Endodermal cell (in vitro differentiated cells): ENCODE data around the gene LSM6. TPM values are rescaled to one million over a fixed set of nuclear protein-coding genes. Genes with fewer than 3 reads are reported as not detected.

ENCODE experiments used
- DNase-seq: peaks from one replicate; pipeline ENCODE4 v3.0.0-alpha.2; 2017
- H3K27ac ChIP-seq: 2 replicates; pipeline ENCODE4 v1.5.1; 2013; ENCODE audit warnings: mild to moderate bottlenecking, low read depth, low read length, moderate library complexity
- H3K27me3 ChIP-seq: 2 replicates; pipeline ENCODE4 v1.6.1; 2013; ENCODE audit warnings: mild to moderate bottlenecking, low read length, moderate library complexity; ENCODE audit not compliant: insufficient read depth, control insufficient read depth, poor library complexity, severe bottlenecking
- H3K36me3 ChIP-seq: 2 replicates; pipeline ENCODE4 v1.7.0; 2013; ENCODE audit warnings: mild to moderate bottlenecking, low read length, moderate library complexity; ENCODE audit not compliant: control insufficient read depth, insufficient read depth
- H3K4me1 ChIP-seq: one replicate; pipeline ENCODE4 v1.7.0; 2013; ENCODE audit warnings: low read length; ENCODE audit not compliant: control insufficient read depth, insufficient read depth
- H3K4me3 ChIP-seq: 2 replicates; pipeline ENCODE4 v1.5.1; 2013; ENCODE audit warnings: mild to moderate bottlenecking, low read length, moderate library complexity
- H3K9ac ChIP-seq: 2 replicates; pipeline ENCODE4 v1.6.1; 2013; ENCODE audit warnings: mild to moderate bottlenecking, low read length, moderate library complexity; ENCODE audit not compliant: poor library complexity, severe bottlenecking; ENCODE audit errors: extremely low read depth
- H3K9me3 ChIP-seq: 2 replicates; pipeline ENCODE4 v1.6.1; 2013; ENCODE audit warnings: mild to moderate bottlenecking, low read length, moderate library complexity; ENCODE audit not compliant: control insufficient read depth
- H3K27ac Mint-ChIP-seq: 2 replicates; pipeline ENCODE4 v1.8.0; 2020; ENCODE audit warnings: mixed read lengths
- H3K27me3 Mint-ChIP-seq: 2 replicates; pipeline ENCODE4 v1.8.0; 2021; ENCODE audit warnings: mild to moderate bottlenecking, mixed read lengths; ENCODE audit not compliant: insufficient read depth
- H3K36me3 Mint-ChIP-seq: 2 replicates; pipeline ENCODE4 v1.8.0; 2020; ENCODE audit warnings: low read depth, mixed read lengths
- H3K4me1 Mint-ChIP-seq: 2 replicates; pipeline ENCODE4 v1.8.0; 2020; ENCODE audit warnings: mixed read lengths
- H3K4me3 Mint-ChIP-seq: 2 replicates; pipeline ENCODE4 v1.8.0; 2020; ENCODE audit warnings: mild to moderate bottlenecking, moderate library complexity, mixed read lengths
- H3K9me3 Mint-ChIP-seq: 2 replicates; pipeline ENCODE4 v1.8.0; 2020; ENCODE audit warnings: mild to moderate bottlenecking, mixed read lengths
- CTCF ChIP-seq: fragments of 200-600 bp; sonication (generic); conservative IDR thresholded peaks from 2 replicates; pipeline ENCODE4 v1.5.0; 2021; ENCODE audit warnings: antibody characterized with exemption, mild to moderate bottlenecking
- WGBS, 2 experiments: methylation state at CpG; one replicate each; pipeline versions ENCODE4 v1.1.5 to v1.1.7; 2013; ENCODE audit warnings: missing lambda C conversion rate in 2 of 2, mixed read lengths in 1 of 2; ENCODE audit not compliant: insufficient coverage in 1 of 2, insufficient read length in 1 of 2; 5-methylcytosine and 5-hydroxymethylcytosine counted together
- total RNA-seq, 2 donors: library from RNA; stranded (reverse); fragmentation: NEBNext Ultra II Directional in 1 of 2; extraction: Animal tissue kit (Norgen Biotek cat#: 25700) in 1 of 2; gene quantifications; 2 replicates in 1 of 2; 3 replicates in 1 of 2; pipeline ENCODE4 v1.2.1, GENCODE V29; 2021

Gene LSM6
- total RNA-seq, 2 donors from 2014 or later, result 59.6 to 83.8 TPM

GRCh38 chr4:146186041-146186440 lies 10.5 kb downstream of the LSM6 start:
- Mint-ChIP-seq H3K4me3 (no peak overlapping the region), H3K36me3 (peaks cover 47% of the 10 kb centered on the region), H3K9me3 (no peaks in the 10 kb centered on the region), H3K27ac (no peak overlapping the region), H3K4me1 (peaks cover 11% of the 10 kb centered on the region), H3K27me3 (no peaks in the 10 kb centered on the region)
- H3K27me3 ChIP-seq, result no peaks in the 10 kb centered on the region
- no peak overlapping the region for H3K27ac ChIP-seq
- peaks cover 69% of the 10 kb centered on the region for H3K36me3 ChIP-seq
- no peak overlapping the region for H3K9ac ChIP-seq
- DNase-seq, result no peak
- no peak for TF ChIP-seq CTCF
- no peaks in the 10 kb centered on the region for H3K9me3 ChIP-seq
- no peak overlapping the region for H3K4me3 ChIP-seq
- 97 to 100% methylated on average over 3 of the region's 4 CpGs for WGBS, 2 experiments
- no peaks in the 10 kb centered on the region for H3K4me1 ChIP-seq

- WGBS, 2 experiments, result 94 to 100% methylated on average over 2 to 3 of the region's 3 CpGs
- no peak overlapping the region for H3K9ac ChIP-seq
- H3K27ac Mint-ChIP-seq, result no peak overlapping the region
- no peak overlapping the region for H3K27ac ChIP-seq
- H3K4me3 Mint-ChIP-seq, result no peak overlapping the region
- no peaks in the 10 kb centered on the region for H3K9me3 Mint-ChIP-seq
- H3K4me3 ChIP-seq, result no peak overlapping the region
- no peaks in the 10 kb centered on the region for H3K27me3 ChIP-seq
- H3K9me3 ChIP-seq, result no peaks in the 10 kb centered on the region
- H3K36me3 Mint-ChIP-seq, result peaks cover 53% of the 10 kb centered on the region
- no peak for DNase-seq
- H3K36me3 ChIP-seq, result peaks cover 73% of the 10 kb centered on the region
- no peak for TF ChIP-seq CTCF
- H3K4me1 Mint-ChIP-seq, result peaks cover 9% of the 10 kb centered on the region
- no peaks in the 10 kb centered on the region for H3K4me1 ChIP-seq
- no peaks in the 10 kb centered on the region for H3K27me3 Mint-ChIP-seq
These were observed 11.1 kb downstream of the LSM6 start for GRCh38 chr4:146186596-146186995.

- Histone ChIP-seq H3K4me1 (no peaks in the 10 kb centered on the region), H3K27ac (no peak overlapping the region), H3K9me3 (no peaks in the 10 kb centered on the region), H3K9ac (no peak overlapping the region), H3K4me3 (no peak overlapping the region), H3K36me3 (peaks cover 66% of the 10 kb centered on the region), H3K27me3 (no peaks in the 10 kb centered on the region)
- no peak for DNase-seq
- peaks cover under 1% of the 10 kb centered on the region for H3K4me1 Mint-ChIP-seq
- 83 to 96% methylated on average over 1 to 2 of the region's 2 CpGs for WGBS, 2 experiments
- H3K27me3 Mint-ChIP-seq, result no peaks in the 10 kb centered on the region
- no peak overlapping the region for H3K27ac Mint-ChIP-seq
- H3K36me3 Mint-ChIP-seq, result peaks cover 41% of the 10 kb centered on the region
- H3K4me3 Mint-ChIP-seq, result no peak overlapping the region
- TF ChIP-seq CTCF, result no peak
- H3K9me3 Mint-ChIP-seq, result no peaks in the 10 kb centered on the region
These were observed 14.9 kb downstream of the LSM6 start for GRCh38 chr4:146190456-146190855.
